AG09319 (cell line): Measurements from ENCODE around the gene XRCC6.

Experiments
- DNase-seq: peaks from one replicate; pipeline ENCODE4 v3.0.0-alpha.2; 2010; ENCODE audit warnings: low read depth; ENCODE audit errors: extremely low read depth
- TF ChIP-seq, protein P1 (sequence below): IDR thresholded peaks from 2 replicates; pipeline ENCODE4 v1.5.1; 2011; ENCODE audit warnings: low read depth, mild to moderate bottlenecking, inconsistent platforms, low read length, moderate library complexity

Gene XRCC6

DNA sequence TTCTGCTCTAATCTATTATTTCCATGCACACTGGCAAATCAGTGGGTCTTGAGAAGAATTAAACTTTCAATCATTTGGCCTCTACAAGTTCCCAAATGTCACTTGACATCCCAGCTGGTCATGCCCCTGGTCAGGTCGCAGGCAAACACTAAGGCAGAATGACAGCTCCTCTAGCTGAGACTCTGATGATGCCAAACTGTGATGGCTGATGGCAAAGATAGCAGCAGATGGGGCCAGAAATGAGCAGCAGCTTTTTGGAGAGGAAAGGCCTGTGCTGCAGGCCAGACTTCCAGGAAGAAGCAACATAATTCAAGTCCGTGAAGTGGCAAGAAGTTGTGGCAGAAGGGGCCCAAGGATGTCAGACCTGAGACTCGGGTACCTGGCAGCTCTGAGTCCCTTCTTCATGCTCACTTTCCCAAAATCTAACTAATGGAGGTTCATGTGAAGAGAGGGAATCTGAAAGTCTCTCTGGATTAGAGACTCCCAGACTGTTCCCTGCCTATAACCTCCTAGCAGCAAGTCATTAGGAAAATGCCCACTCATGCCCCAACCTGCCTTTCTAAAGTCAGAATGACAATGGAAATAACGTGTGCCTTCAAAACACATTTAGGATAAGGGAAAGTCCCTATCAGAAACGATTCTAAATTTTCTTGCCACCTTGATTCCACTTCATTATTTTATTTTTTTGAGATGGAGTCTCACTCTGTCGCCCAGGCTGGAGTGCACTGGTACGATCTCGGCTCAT, 22.0 kb upstream of the XRCC6 start:
- no peak for DNase-seq
- TF ChIP-seq, protein P1, sequence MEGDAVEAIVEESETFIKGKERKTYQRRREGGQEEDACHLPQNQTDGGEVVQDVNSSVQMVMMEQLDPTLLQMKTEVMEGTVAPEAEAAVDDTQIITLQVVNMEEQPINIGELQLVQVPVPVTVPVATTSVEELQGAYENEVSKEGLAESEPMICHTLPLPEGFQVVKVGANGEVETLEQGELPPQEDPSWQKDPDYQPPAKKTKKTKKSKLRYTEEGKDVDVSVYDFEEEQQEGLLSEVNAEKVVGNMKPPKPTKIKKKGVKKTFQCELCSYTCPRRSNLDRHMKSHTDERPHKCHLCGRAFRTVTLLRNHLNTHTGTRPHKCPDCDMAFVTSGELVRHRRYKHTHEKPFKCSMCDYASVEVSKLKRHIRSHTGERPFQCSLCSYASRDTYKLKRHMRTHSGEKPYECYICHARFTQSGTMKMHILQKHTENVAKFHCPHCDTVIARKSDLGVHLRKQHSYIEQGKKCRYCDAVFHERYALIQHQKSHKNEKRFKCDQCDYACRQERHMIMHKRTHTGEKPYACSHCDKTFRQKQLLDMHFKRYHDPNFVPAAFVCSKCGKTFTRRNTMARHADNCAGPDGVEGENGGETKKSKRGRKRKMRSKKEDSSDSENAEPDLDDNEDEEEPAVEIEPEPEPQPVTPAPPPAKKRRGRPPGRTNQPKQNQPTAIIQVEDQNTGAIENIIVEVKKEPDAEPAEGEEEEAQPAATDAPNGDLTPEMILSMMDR = no peak

DNA sequence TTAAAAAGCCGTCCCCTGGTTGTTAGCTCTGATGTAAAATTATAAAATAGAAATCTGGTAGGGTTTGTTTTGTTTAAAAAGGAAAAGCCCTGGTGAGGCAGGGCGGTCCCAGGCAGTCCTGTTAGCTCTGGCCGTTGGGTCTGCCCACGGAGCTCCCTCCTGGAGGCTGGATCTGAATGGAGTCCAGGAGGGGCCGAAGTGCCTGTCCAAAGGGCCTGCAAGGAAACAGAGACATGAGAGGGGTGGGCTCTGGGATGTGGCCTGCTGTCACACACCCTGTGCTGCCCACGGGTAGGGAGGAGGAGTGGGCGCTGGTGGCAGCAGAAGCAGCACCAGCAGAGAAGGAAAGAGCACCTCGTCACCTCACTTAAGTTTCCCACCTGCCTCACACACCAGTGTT, 20.1 kb upstream of the XRCC6 start:
- TF ChIP-seq, protein P1 = no peak
- DNase-seq = no peak

DNA sequence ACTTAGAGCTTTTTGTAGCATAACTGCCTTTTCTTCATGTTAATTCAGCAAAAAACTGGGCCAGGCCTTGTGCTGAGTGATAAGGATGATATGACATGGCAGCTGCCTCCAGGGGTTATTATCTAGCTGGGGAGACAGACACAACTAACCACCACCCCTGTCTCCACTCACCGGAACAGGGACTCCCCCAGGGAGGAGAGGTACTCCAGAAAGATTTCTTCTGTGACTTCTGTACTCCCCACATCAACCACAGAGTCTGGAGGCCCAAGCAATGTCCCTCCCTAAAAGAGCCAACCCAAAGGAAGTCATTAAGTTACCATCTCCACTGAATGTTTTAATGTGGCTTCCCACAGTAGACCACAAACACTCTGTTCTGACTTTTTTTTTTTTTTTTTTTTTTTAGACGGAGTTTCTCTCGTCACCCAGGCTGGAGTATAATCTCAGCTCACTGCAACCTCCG, 17.2 kb upstream of the XRCC6 start:
- TF ChIP-seq, protein P1 = no peak
- no peak for DNase-seq

DNA sequence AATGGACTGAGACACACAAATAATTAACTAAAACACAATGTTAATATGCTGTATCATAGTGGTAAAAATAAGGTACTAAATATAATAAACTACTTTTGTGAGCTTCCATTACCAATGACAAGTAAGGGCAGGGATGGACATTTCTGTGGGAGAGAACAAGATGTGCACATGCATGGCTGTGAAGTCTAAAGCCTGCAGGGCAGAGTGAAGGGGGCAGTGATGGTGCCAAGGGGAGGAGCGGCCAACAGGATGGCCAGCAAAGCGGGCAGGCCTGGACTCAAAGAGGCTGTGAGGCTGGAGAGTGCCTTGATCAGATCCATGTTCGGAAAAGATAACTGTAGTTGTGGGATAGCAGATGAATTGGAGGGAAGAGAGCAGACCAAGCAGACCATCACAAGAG, 12.7 kb upstream of the XRCC6 start:
- TF ChIP-seq, protein P1 = no peak
- no peak for DNase-seq

DNA sequence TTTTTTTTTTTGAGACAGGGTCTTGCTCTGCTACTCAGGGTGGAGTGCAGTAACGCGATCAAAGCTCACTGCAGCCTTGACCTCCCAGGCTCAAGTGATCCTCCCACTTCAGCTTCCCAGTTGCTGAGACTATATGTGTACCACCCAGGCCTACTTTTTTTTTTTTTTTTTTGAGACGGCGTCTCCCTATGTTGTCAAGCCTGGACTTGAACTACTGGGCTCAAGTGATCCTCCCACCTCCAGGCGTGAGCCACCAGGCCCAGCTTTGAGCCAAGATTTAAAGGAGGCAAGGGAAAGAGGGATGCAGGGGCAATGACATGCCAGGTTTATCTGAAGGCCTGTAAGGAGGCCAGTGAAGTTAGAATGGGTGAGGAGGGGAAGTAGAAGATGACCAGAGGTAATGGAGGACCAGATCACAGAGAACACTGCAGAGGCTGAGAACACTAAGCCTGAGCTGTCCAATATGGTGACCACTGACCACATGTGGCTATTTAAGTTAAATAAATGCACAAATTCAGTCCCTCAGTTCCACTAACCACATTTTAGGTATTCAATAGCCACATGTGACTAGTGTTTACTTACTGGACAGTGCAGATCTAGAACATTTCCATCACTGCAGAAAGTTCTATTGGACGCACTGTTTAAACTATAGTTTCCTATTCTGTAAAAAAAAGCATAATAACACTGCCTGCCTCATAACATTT, 8.3 kb upstream of the XRCC6 start:
- no peak for DNase-seq
- TF ChIP-seq, protein P1 = no peak

DNA sequence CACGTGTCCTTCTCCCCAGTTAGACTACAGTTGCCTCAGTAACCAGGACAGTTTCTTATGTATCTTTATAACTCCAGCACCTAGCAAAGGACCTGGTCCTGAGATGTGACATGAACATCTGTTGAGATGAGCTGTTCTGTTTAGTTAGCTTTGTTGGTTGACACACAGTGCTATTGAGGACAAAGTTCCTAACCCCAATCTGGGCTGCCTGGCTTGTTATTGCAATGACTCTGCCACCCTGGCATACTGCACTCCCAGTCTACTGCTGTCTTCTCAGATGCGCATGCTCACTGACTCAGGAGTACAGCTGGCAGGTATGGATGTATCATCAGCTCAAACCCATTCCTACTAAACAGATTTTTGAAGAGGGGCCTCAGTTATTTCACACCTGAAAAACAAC, 7.6 kb upstream of the XRCC6 start:
- TF ChIP-seq, protein P1 = no peak
- DNase-seq = no peak

DNA sequence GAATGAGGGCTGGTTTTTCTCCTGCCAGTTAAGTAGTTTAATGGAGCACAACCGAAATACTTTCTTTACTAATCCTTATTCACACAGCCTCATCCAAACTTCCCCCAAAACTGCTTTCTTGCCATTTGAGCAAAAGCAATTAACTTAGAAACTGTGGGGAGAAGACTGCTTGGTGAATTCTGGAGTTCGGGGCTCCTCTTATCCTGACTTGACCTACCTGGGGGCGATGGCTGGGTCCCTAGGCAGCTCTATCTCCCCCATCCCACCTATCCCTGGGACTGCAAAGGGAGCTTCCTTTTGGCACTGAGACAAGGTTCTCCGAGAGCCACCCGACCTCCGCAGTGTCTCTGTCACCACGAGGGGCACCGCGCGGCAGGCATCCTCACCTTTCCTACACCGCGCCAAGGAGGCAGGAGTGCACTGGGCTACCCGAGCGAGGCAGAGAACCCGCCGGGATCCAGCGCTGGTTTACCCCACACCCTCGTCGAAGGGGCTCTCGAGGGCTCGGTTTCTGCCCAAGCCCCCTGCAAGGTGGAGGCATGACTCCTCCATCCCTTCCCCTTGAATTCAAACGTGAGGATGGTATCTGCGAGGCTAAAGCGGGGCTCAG, 1.0 kb upstream of the XRCC6 start:
- TF ChIP-seq, protein P1 = no peak
- DNase-seq = no peak
